Measurements from ENCODE around the gene ANK2.
A peak's percentile ranks its signal among the peaks of the same experiment; 100 is the strongest.
"Not testable (repeated sequence)": the region's sequence is repeated elsewhere in the genome, so short reads cannot be mapped to it uniquely, and the experiment has no call there.

ANK2 gene

DNA sequence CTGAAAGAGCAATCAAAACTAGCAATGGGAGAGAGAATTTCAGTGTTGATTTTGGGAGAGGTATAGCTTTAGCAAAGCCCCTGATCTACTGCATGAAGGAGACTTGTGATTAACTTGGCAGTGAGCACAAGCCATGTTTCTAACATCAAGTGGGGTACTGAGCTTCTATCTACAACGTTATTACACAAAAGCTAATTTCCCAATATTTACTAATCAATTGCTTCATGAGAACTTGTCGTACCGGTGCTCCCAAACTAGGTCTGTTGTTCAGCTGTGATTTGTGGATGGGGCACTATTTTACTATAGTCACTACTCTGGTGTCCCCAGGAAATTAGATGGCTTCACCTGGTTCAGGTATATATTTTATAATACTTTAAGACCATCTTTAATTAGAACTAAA, 16.2 kb downstream of the ANK2 start:
- no peak for DNase-seq (ENCODE audit: low read depth, low spot score)
- no peak overlapping the region for H3K4me3 ChIP-seq (ENCODE audit: low read depth, low read length)
- TF ChIP-seq, protein P1, sequence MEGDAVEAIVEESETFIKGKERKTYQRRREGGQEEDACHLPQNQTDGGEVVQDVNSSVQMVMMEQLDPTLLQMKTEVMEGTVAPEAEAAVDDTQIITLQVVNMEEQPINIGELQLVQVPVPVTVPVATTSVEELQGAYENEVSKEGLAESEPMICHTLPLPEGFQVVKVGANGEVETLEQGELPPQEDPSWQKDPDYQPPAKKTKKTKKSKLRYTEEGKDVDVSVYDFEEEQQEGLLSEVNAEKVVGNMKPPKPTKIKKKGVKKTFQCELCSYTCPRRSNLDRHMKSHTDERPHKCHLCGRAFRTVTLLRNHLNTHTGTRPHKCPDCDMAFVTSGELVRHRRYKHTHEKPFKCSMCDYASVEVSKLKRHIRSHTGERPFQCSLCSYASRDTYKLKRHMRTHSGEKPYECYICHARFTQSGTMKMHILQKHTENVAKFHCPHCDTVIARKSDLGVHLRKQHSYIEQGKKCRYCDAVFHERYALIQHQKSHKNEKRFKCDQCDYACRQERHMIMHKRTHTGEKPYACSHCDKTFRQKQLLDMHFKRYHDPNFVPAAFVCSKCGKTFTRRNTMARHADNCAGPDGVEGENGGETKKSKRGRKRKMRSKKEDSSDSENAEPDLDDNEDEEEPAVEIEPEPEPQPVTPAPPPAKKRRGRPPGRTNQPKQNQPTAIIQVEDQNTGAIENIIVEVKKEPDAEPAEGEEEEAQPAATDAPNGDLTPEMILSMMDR (IDR thresholded peaks at IDR 0.05; ENCODE audit: low read depth, low read length): no peak
- in situ Hi-C loops (cut with HindIII; ENCODE audit: low sequenced_read_pairs): no loop called here

DNA sequence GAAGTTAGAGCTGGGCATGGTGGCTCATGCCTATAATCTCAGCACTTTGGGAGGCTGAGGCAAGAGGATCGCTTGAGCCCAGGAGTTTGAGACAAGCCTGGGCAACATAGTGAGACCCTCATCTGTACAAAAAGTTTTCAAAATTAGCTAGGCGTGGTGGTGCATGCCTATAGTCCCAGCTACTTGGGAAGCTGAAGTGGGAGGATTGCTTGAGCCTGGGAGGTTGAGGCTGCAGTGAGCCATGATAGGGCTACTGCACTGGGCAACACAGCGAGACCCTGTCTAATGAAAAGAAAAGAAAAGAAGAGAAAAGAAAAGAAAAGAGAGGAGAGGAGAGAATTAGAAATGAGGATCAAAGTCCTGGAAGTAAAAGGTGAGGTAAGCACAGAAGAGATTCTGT, 19.3 kb downstream of the ANK2 start:
- DNase-seq (ENCODE audit: low read depth, low spot score); H3K4me3 ChIP-seq (ENCODE audit: low read depth, low read length); in situ Hi-C loops (cut with HindIII; ENCODE audit: low sequenced_read_pairs): not testable (repeated sequence)

DNA sequence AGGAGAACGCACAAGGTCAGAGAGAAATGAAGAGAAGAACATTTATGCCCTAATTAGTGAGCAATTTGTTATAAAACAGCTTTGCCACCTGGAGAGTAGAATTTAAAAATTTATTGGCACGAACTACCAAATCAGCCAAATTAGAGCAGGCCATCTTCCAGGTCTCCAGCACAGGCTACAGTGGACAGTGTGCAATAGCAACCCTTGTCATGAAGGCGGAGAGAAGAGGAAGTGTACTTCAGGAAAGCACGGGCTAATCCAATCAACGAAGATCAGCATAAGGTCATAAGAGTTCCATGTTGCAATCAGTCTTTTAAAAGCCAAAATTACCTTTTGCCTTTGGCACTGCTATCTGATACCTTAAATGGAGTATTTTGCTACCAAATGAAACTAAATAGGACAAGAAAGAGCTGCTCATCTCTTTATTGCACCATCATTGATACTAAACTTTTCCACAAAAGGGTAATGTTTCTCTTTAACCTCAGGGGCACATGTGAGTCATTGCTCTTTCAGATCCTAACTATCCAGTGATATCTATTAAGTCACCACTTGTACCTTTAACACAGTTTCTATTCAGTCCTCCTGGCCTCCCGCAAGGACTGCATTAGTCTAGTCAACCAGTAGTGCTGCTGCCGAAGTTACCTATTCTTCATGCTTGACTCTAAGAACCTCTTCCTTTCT, 19.9 kb downstream of the ANK2 start:
- in situ Hi-C loops (cut with HindIII; ENCODE audit: low sequenced_read_pairs): no loop called here
- TF ChIP-seq, protein P1 (IDR thresholded peaks at IDR 0.05; ENCODE audit: low read depth, low read length): no peak

DNA sequence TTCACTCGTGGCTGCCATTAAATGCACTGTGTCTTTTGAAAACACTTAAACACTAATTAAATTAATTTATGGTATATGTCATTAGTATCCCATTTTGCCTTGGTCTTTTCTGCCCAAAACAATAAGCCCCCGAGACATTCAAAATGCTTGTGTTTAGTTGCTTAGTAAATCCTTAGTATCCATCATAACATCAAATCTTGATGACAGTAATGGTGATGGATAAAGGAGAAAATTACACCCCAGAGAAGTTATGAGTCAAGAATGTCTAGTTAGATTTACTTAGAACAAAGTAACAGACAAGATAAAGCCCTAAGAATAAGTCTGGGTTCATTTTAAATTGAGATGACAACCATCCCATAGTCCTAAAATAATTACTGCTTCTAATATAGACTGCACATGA, 21.3 kb downstream of the ANK2 start:
- H3K4me3 ChIP-seq (ENCODE audit: low read depth, low read length): no peak overlapping the region
- TF ChIP-seq, protein P1 (IDR thresholded peaks at IDR 0.05; ENCODE audit: low read depth, low read length): no peak
- in situ Hi-C loops (cut with HindIII; ENCODE audit: low sequenced_read_pairs): no loop called here
- no peak for DNase-seq (ENCODE audit: low read depth, low spot score)

More for the DNA sequence above, 19.9 kb downstream of the ANK2 start:
- peak; percentile 12 for DNase-seq (ENCODE audit: low read depth, low spot score)
- H3K4me3 ChIP-seq (ENCODE audit: low read depth, low read length): no peak overlapping the region

DNA sequence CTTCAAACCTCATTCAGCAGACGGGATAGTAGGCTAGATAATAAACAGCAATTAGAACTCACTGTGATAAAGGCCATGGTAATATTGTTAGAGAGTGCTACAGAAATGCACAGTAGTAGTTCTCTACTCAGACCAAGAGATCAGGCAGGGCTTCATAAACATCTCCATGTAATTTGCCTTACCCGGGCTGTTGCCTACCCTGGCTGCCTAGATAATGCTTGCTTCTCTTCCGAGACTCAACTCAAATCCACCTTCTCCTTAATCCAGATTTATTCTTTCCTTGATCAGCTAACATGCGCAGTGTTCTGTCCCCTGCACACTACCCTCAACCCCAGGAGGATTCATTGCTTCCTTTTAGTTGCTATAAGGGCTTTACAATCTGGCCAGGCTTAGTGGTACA, 21.8 kb downstream of the ANK2 start:
- H3K4me3 ChIP-seq (ENCODE audit: low read depth, low read length): no peak overlapping the region
- in situ Hi-C loops (cut with HindIII; ENCODE audit: low sequenced_read_pairs): no loop called here
- no peak for DNase-seq (ENCODE audit: low read depth, low spot score)
- TF ChIP-seq, protein P1 (IDR thresholded peaks at IDR 0.05; ENCODE audit: low read depth, low read length): no peak

DNA sequence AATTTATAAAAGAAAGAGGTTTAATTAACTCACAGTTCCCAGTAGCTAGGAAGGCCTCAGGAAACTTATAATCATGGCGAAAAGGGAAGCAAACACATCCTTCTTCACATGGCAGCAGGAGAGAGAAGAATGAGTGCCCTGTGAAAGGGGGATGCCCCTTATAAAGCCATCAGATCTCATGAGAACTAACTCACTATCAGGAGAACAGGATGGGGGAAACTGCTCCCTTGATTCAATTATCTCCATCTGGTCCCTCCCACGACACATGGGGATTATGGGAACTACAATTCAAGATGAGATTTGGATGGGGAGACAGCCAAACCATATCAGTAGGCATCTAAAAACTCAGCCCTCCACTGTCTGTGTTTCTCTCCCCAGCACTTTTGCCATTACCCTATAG, 22.4 kb downstream of the ANK2 start:
- DNase-seq (ENCODE audit: low read depth, low spot score): no peak
- TF ChIP-seq, protein P1 (IDR thresholded peaks at IDR 0.05; ENCODE audit: low read depth, low read length): no peak
- H3K4me3 ChIP-seq (ENCODE audit: low read depth, low read length): no peak overlapping the region
- in situ Hi-C loops (cut with HindIII; ENCODE audit: low sequenced_read_pairs): no loop called here

DNA sequence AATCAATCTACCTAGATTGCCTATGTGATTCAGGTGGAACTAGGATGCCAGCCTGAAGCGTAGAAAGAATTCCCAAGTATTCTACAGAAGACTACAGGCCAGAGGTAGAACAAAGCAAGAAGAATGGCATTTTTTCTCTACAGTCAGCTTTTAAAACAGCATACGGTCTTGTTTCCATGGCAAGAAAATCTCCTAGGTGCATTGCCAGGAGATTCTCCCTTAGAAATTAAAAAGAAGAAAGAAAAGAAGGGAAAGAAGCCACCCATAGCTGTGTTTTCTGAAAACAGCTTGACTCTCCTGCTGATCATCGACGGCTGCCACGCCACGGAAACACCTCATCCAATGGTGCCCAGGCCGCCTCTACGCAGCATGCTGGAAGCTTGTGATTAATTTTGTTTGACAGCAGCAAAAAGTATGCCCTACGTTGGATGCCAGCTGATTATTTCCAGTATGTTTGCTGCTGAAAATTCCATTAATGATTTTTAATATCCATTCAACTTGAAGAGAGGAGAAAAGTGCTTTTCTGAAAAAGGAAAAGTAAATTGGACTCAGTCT, 24.1 kb downstream of the ANK2 start:
- no peak overlapping the region for H3K4me3 ChIP-seq (ENCODE audit: low read depth, low read length)
- TF ChIP-seq, protein P1 (IDR thresholded peaks at IDR 0.05; ENCODE audit: low read depth, low read length): no peak
- in situ Hi-C loops (cut with HindIII; ENCODE audit: low sequenced_read_pairs): no loop called here
- DNase-seq (ENCODE audit: low read depth, low spot score): no peak
